ENCODE data around the gene CLASRP.
"Not testable (repeated sequence)": the region's sequence is repeated elsewhere in the genome, so short reads cannot be mapped to it uniquely, and the experiment has no call there.

The CLASRP gene

GRCh38 chr19:45038931-45039893 is at the start of gene CLASRP:
Gene CLASRP (plus strand): TSS chr19:45039045. CDS start chr19:45040213, 1,168 bp downstream.
- DNase-seq (ENCODE audit: low spot score): peak; percentile 86

GRCh38 chr19:44990459-44990858 is 48.4 kb upstream of the CLASRP start:
- no peak for DNase-seq (ENCODE audit: low spot score)

GRCh38 chr19:44990966-44991365 is 47.9 kb upstream of the CLASRP start:
- DNase-seq (ENCODE audit: low spot score): no peak

GRCh38 chr19:44992336-44993163 is 46.3 kb upstream of the CLASRP start:
- no peak for DNase-seq (ENCODE audit: low spot score)

GRCh38 chr19:44993526-44993925 is 45.3 kb upstream of the CLASRP start:
- DNase-seq (ENCODE audit: low spot score): no peak

GRCh38 chr19:44993926-44994537 is 44.8 kb upstream of the CLASRP start:
- no peak for DNase-seq (ENCODE audit: low spot score)

GRCh38 chr19:44998025-44998424 is 40.8 kb upstream of the CLASRP start:
- DNase-seq (ENCODE audit: low spot score): no peak

- not testable (repeated sequence) for DNase-seq (ENCODE audit: low spot score)
Measured at GRCh38 chr19:44999131-44999925, 39.5 kb upstream of the CLASRP start.

GRCh38 chr19:45000665-45001064 is 38.2 kb upstream of the CLASRP start:
- not testable (repeated sequence) for DNase-seq (ENCODE audit: low spot score)

GRCh38 chr19:45001087-45001739 is 37.6 kb upstream of the CLASRP start, which contains the start of gene RELB:
Gene RELB (plus strand): TSS chr19:45001464. CDS start chr19:45001580, 116 bp downstream.
- DNase-seq (ENCODE audit: low spot score): peak; percentile 94

GRCh38 chr19:45003485-45003884 is 35.4 kb upstream of the CLASRP start:
- no peak for DNase-seq (ENCODE audit: low spot score)

- no peak for DNase-seq (ENCODE audit: low spot score)
Measured at GRCh38 chr19:45005787-45006186, 33.1 kb upstream of the CLASRP start.

- DNase-seq (ENCODE audit: low spot score): no peak
Measured at GRCh38 chr19:45008552-45008951, 30.3 kb upstream of the CLASRP start.

GRCh38 chr19:45009625-45010255 is 29.1 kb upstream of the CLASRP start:
- no peak for DNase-seq (ENCODE audit: low spot score)

GRCh38 chr19:45010306-45010705 is 28.5 kb upstream of the CLASRP start:
- DNase-seq (ENCODE audit: low spot score): no peak

GRCh38 chr19:45011959-45012358 is 26.9 kb upstream of the CLASRP start:
- DNase-seq (ENCODE audit: low spot score): no peak

- DNase-seq (ENCODE audit: low spot score): peak; percentile 89
Measured at GRCh38 chr19:45016388-45017314, 22.2 kb upstream of the CLASRP start.

GRCh38 chr19:45019187-45019586 is 19.7 kb upstream of the CLASRP start:
- no peak for DNase-seq (ENCODE audit: low spot score)

- DNase-seq (ENCODE audit: low spot score): no peak
Measured at GRCh38 chr19:45020071-45020470, 18.8 kb upstream of the CLASRP start.

All from CD4-positive, alpha-beta T cell treated with Interleukin-2 at 100 ng/mL for 4 hours (primary cell).